Peyer's patch (tissue), 4 donors: ENCODE data around the gene MAN1B1. TPM values are rescaled to one million over a fixed set of nuclear protein-coding genes. Genes with fewer than 3 reads are reported as not detected.
A peak's percentile ranks its signal among the peaks of the same experiment; 100 is the strongest.

Experiments
- DNase-seq, 3 donors: peaks; one replicate each; pipeline ENCODE4 v3.0.0-alpha.2; 2017 to 2019
- H3K27ac ChIP-seq, 4 donors: fragments of 200-600 bp; sonication (generic); one replicate each; pipeline ENCODE4 v1.5.1; 2016 to 2019
- H3K27me3 ChIP-seq, 2 donors: fragments of 200-600 bp; sonication (generic); one replicate each; pipeline ENCODE4 v1.5.1; 2019
- H3K36me3 ChIP-seq, 3 donors: fragments of 200-600 bp; sonication (generic); one replicate each; pipeline ENCODE4 v1.5.1; 2016 to 2019
- H3K4me1 ChIP-seq, 4 donors: fragments of 200-600 bp; sonication (generic); one replicate each; pipeline ENCODE4 v1.5.1; 2016 to 2019
- H3K4me3 ChIP-seq, 4 donors: fragments of 200-600 bp; sonication (generic); 1 replicate in 3 of 4; 2 replicates in 1 of 4; pipeline ENCODE4 v1.5.1; 2016 to 2019; ENCODE audit warnings: mild to moderate bottlenecking in 1 of 4
- H3K9me3 ChIP-seq, 4 donors: fragments of 200-600 bp; sonication (generic); one replicate each; pipeline ENCODE4 v1.5.1; 2016 to 2019; ENCODE audit warnings: mild to moderate bottlenecking in 1 of 4
- CTCF ChIP-seq, 6 experiments: fragments of 450-650 bp in 4 of 6; fragments of 200-600 bp in 2 of 6; sonication (generic) in 1 of 6; IDR thresholded peaks; one replicate each; pipeline ENCODE4 v1.5.1; 2017 to 2019; ENCODE audit warnings: antibody characterized with exemption in 6 of 6, mild to moderate bottlenecking in 3 of 6, moderate library complexity in 1 of 6
- POLR2A ChIP-seq, 2 donors: fragments of 450-650 bp; IDR thresholded peaks; one replicate each; pipeline ENCODE4 v1.5.1; 2017; ENCODE audit warnings: antibody characterized with exemption in 2 of 2, mild to moderate bottlenecking in 2 of 2, moderate library complexity in 2 of 2
- total RNA-seq, 4 donors: library from RNA; depleted of rRNA; stranded (reverse); fragments of >200 nt; gene quantifications; one replicate each; pipeline ENCODE4 v1.1.0, GENCODE V29; 2016

MAN1B1 gene
- total RNA-seq, 4 donors from 2014 or later: 42.7 to 74.7 (median 61.0) TPM

- peak in 2 of 3 donors; percentile 67 to 68 for DNase-seq
- TF ChIP-seq CTCF (IDR thresholded peaks at IDR 0.05) (no peak), POLR2A (IDR thresholded peaks at IDR 0.05) (no peak)
- Histone ChIP-seq H3K4me3 (no peak overlapping the region), H3K27ac (no peak overlapping the region), H3K9me3 (no peaks in the 10 kb centered on the region), H3K4me1 (peaks cover 0 to 8% (median 3%) of the 10 kb centered on the region in 4 donors), H3K36me3 (no peaks in the 10 kb centered on the region), H3K27me3 (peaks cover 0 to 24% of the 10 kb centered on the region in 2 donors)
Observed at GRCh38 chr9:137136261-137136880, 49.6 kb downstream of the MAN1B1 start.

DNA sequence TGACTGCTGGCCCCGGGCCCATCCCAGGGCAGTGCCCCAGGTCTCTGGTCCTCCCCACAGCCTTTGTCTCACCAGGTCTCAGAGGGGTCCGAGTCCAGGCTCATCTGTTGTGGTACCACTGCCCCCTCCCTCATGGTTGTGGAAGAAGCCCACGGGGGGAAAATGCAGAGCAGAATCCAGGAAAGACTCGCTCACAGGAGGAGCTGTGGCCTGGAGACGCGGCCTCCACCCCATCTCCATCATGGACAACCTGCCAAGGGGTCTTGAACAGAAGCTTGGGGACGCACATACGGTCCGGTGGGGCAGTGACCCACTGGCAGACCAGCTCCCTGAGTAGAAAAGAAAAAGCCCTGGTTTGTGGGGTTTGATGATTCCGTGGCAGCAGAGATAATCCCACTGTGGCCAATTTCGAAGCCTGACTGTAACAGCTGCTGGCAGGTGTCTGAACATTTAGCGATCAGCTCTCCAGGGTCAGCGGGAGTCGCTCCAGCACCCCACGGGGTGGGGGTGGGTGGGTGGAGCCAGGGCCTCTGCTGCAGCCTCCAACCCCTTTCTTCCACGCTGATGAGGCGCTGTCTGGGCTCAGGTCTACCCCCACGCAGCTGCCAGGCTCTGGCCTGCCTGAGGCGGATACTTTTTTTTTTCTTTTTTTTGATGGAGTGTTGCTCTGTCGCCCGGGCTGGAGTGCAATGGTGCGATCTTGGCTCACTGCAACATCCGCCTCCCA is 50.3 kb downstream of the MAN1B1 start:
- H3K36me3 ChIP-seq: no peaks in the 10 kb centered on the region
- H3K27me3 ChIP-seq: peaks cover 0 to 24% of the 10 kb centered on the region in 2 donors
- H3K27ac ChIP-seq: no peak overlapping the region
- H3K4me1 ChIP-seq: peaks cover 0 to 8% (median 3%) of the 10 kb centered on the region in 4 donors
- no peak overlapping the region for H3K4me3 ChIP-seq
- DNase-seq: no peak
- TF ChIP-seq CTCF (IDR thresholded peaks at IDR 0.05): no peak
- TF ChIP-seq POLR2A (IDR thresholded peaks at IDR 0.05): no peak
- no peaks in the 10 kb centered on the region for H3K9me3 ChIP-seq

- Histone ChIP-seq H3K36me3 (no peaks in the 10 kb centered on the region), H3K9me3 (no peaks in the 10 kb centered on the region), H3K4me3 (no peak overlapping the region), H3K27ac (no peak overlapping the region), H3K27me3 (peaks cover 0 to 24% of the 10 kb centered on the region in 2 donors), H3K4me1 (peaks cover 0 to 8% (median 3%) of the 10 kb centered on the region in 4 donors)
- TF ChIP-seq POLR2A (IDR thresholded peaks at IDR 0.05): no peak
- TF ChIP-seq CTCF (IDR thresholded peaks at IDR 0.05): no peak
- no peak for DNase-seq
Observed at GRCh38 chr9:137138058-137138721, 51.4 kb downstream of the MAN1B1 start.

DNA sequence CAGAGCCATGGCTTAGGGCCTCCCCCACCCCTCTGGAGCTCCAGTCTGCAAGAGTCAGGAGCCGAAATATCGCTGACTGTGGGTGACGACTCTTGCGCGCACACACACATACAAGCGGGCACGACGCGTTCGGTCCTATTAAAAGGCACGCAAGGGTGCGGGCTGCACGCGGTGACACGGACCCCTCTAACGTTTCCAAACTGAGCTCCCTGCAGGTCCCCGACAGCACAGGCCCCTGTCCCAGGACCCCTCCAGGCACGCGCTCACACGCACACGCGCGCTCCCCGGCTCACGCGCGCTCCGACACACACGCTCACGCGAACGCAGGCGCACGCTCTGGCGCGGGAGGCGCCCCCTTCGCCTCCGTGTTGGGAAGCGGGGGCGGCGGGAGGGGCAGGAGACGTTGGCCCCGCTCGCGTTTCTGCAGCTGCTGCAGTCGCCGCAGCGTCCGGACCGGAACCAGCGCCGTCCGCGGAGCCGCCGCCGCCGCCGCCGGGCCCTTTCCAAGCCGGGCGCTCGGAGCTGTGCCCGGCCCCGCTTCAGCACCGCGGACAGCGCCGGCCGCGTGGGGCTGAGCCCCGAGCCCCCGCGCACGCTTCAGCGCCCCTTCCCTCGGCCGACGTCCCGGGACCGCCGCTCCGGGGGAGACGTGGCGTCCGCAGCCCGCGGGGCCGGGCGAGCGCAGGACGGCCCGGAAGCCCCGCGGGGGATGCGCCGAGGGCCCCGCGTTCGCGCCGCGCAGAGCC is 52.1 kb downstream of the MAN1B1 start, which contains the start of gene GRIN1:
TSS of gene GRIN1 (plus strand) at position 433 of the 746 bp plus-strand sequence. CDS start 333 bp downstream, outside the sequence.
- Histone ChIP-seq H3K4me1 (peaks cover 0 to 8% (median 3%) of the 10 kb centered on the region in 4 donors), H3K27me3 (peaks cover 0 to 24% of the 10 kb centered on the region in 2 donors), H3K27ac (no peak within 1 kb of the TSS), H3K4me3 (no peak within 1 kb of the TSS), H3K9me3 (no peaks in the 10 kb centered on the region), H3K36me3 (no peaks in the 10 kb centered on the region)
- TF ChIP-seq POLR2A (IDR thresholded peaks at IDR 0.05) (no peak), CTCF (IDR thresholded peaks at IDR 0.05) (no peak)
- DNase-seq: no peak

DNA sequence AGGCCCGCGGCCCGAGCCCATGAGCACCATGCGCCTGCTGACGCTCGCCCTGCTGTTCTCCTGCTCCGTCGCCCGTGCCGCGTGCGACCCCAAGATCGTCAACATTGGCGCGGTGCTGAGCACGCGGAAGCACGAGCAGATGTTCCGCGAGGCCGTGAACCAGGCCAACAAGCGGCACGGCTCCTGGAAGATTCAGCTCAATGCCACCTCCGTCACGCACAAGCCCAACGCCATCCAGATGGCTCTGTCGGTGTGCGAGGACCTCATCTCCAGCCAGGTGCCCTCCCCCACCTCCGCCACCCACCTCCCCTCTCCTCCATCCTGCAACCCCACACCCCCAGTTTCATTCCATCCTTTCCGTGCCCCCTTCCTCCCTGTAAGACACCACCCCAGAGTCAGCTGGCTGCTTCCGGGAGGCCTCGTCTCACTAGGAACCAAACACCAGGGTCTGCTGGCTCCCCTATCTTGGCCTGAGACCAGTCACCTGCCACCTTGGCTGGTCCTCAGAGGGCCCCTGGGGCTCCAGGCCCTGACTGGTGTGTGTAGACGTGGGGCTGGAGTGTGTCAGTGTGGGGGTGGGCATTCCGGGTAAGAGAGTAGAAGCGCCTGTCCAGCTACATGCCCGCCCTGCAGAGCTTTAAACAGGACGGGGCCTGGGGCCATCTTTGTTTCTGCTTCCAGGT is 52.8 kb downstream of the MAN1B1 start:
- Histone ChIP-seq H3K27me3 (peaks cover 0 to 24% of the 10 kb centered on the region in 2 donors), H3K4me3 (no peak overlapping the region), H3K27ac (no peak overlapping the region), H3K36me3 (no peaks in the 10 kb centered on the region), H3K9me3 (no peaks in the 10 kb centered on the region), H3K4me1 (peaks cover 0 to 8% (median 3%) of the 10 kb centered on the region in 4 donors)
- DNase-seq: no peak
- TF ChIP-seq CTCF (IDR thresholded peaks at IDR 0.05) (no peak), POLR2A (IDR thresholded peaks at IDR 0.05) (no peak)
